ENCODE results near the gene FAM167B.
A peak's percentile ranks its signal among the peaks of the same experiment; 100 is the strongest.

FAM167B gene

DNA sequence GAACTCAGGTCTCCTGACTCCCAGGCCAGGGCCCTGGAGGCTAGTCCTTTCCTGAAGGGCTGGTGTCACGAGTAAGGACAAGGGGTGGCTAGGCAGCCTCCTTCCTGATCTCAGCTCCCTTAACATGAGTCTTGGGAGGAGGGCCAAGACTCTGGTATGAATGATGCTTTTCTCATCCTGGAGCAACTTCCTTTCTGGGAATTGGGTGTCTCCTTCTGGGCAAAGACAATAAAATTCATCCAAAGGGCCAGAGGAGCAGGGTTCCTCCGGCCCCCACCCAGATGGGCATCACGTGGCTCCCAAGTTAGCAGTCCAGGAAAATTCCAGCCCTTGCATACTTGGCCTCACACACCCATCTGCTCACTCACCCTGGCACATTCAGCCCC is at the start of gene FAM167B:
FAM167B (plus strand) TSS at position 335 of the 386 bp plus-strand sequence. CDS start 200 bp downstream, outside the sequence.
- H3K27me3 Mint-ChIP-seq = no peaks in the 10 kb centered on the region

DNA sequence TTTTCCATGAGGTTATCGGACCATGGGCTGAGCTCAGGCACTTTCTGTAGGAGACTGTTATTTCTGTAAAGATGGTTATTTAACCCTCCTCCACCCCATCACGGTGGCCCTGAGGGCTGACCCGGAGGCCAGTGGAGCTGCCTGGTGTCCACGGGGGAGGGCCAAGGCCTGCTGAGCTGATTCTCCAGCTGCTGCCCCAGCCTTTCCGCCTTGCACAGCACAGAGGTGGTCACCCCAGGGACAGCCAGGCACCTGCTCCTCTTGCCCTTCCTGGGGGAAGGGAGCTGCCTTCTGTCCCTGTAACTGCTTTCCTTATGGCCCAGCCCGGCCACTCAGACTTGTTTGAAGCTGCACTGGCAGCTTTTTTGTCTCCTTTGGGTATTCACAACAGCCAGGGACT is 49.2 kb upstream of the FAM167B start:
- Mint-ChIP-seq H3K27ac (no peak overlapping the region), H3K36me3 (peaks cover 60% of the 10 kb centered on the region), H3K9me3 (no peaks in the 10 kb centered on the region), H3K4me3 (no peak overlapping the region), H3K4me1 (peaks cover 83% of the 10 kb centered on the region), H3K27me3 (no peaks in the 10 kb centered on the region)
- CTCF ChIA-PET = interaction anchor here (1.0 kb wide), 1 partner anchor 18 kb away, joined by 4 read pairs; no protein-coding TSS in a partner anchor
- no peak for DNase-seq

More for the DNA sequence above, at the start of gene FAM167B:
- peaks cover 8% of the 10 kb centered on the region for H3K36me3 Mint-ChIP-seq
- H3K4me3 Mint-ChIP-seq = peak within 1 kb of the TSS; percentile 67
- peak within 1 kb of the TSS; percentile 96 for H3K27ac Mint-ChIP-seq
- no peaks in the 10 kb centered on the region for H3K9me3 Mint-ChIP-seq
- peaks cover 66% of the 10 kb centered on the region for H3K4me1 Mint-ChIP-seq
- no peak for DNase-seq
- CTCF ChIA-PET = interaction anchor here (1.2 to 4.2 kb wide), 3 partner anchors 12 to 31 kb away, joined by 4 to 16 read pairs (median 7); no protein-coding TSS in a partner anchor

DNA sequence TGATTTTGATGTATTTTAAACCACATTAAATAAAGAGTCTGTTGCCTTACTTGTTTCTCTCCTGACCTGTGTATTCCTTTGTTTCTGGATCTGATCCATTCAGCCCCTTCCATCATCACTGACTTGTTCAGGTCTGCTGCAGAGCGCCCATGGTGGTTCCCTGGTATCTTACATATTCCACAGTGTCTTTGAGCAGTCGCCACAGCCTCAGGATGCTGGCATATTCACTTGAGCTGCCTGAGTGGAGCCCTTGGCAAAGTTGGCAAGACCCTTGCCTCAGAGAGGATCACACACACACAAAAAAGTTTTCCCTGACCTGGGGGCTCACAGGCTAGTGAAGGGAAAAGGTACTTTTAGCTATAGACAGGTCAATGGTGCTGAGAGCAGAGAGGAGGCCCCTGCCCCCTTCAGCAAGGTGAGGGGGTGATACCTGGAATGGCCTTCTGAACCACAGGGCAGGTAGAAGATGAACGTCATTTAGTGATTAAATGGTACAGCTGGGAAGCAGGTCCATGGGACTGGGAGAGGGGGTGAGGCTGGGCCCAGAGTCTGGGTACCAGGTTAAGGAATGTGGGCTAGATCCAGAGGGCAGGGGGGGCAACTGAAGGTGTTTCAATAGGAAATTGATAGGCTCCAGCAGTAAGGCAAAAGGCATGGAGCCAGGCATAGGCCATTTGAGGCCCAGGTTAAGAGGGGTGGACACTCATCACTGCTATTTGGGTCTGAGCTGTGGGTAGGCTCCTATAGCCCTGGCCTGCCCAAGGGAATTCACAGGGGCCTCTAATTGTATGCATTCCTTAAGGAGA is 48.6 kb upstream of the FAM167B start:
- H3K27me3 Mint-ChIP-seq = no peaks in the 10 kb centered on the region
- H3K36me3 Mint-ChIP-seq = peaks cover 57% of the 10 kb centered on the region
- CTCF ChIA-PET = interaction anchor here (1.0 to 1.9 kb wide), 2 partner anchors 17 to 18 kb away, joined by 4 read pairs; no protein-coding TSS in a partner anchor
- H3K27ac Mint-ChIP-seq = no peak overlapping the region
- peaks cover 83% of the 10 kb centered on the region for H3K4me1 Mint-ChIP-seq
- no peaks in the 10 kb centered on the region for H3K9me3 Mint-ChIP-seq
- DNase-seq = no peak
- H3K4me3 Mint-ChIP-seq = peak overlapping the region; percentile 20

DNA sequence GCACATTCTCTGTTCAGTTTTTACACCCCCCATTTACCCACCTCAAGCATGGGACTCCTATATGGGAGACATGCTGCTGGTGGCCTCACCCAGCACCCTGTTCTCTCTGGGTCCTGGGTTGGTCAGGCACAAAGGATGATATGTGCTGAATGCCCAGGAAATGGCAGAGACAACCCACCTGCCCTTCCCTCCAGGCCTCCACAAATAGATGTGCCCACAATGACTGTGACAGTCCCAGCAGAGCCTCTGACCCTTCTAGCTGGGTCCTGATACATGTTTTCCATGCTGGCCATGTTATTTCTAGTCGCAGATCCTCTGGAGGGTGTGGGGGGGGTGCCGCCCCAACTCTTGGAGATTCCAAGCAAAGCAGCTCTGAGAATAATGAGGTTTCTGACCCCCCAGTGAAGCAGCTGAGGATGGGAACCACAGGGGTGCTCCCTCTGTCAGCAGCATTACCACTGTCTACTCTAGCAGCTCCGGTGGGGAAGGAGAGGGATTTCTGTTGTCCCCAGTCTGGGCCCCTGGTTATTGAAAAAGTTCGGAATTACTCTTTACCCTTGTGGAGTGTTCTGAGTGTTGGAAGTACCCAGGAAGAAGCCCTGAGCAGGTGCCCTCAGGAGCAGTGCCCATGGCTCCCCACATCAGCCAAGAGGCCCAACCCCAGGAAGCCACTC is 47.8 kb upstream of the FAM167B start:
- DNase-seq = no peak
- H3K4me1 Mint-ChIP-seq = peaks cover 85% of the 10 kb centered on the region
- no peaks in the 10 kb centered on the region for H3K9me3 Mint-ChIP-seq
- no peak overlapping the region for H3K4me3 Mint-ChIP-seq
- H3K27me3 Mint-ChIP-seq = no peaks in the 10 kb centered on the region
- H3K27ac Mint-ChIP-seq = no peak overlapping the region
- CTCF ChIA-PET = interaction anchor here (0.6 to 1.9 kb wide), 2 partner anchors 19 to 122 kb away, joined by 3 to 4 read pairs; no protein-coding TSS in a partner anchor
- peaks cover 59% of the 10 kb centered on the region for H3K36me3 Mint-ChIP-seq

DNA sequence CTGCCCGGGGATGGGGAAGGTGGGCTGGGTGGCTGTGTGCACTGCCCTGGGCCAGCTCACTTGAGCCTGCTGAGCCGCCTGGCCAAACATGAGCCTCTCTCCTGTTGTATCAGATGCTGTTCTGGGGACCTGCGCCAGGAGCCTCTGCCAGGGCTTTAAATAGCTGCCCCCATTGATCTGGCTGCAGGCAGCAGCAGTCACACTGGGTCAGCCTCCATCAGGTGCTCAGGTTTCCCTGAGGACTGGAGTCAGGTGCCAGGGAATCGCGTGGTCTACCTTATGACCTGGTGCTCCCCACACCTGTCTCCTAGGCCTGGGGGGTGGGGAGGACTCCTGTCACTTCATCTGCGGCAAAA is 47.3 kb upstream of the FAM167B start:
- H3K4me1 Mint-ChIP-seq = peaks cover 85% of the 10 kb centered on the region
- DNase-seq = no peak
- peaks cover 57% of the 10 kb centered on the region for H3K36me3 Mint-ChIP-seq
- H3K27ac Mint-ChIP-seq = peak overlapping the region; percentile 88
- CTCF ChIA-PET = interaction anchor here (0.6 to 1.9 kb wide), 2 partner anchors 19 to 122 kb away, joined by 3 to 4 read pairs; no protein-coding TSS in a partner anchor
- no peaks in the 10 kb centered on the region for H3K27me3 Mint-ChIP-seq
- H3K9me3 Mint-ChIP-seq = no peaks in the 10 kb centered on the region
- H3K4me3 Mint-ChIP-seq = peak overlapping the region; percentile 84

DNA sequence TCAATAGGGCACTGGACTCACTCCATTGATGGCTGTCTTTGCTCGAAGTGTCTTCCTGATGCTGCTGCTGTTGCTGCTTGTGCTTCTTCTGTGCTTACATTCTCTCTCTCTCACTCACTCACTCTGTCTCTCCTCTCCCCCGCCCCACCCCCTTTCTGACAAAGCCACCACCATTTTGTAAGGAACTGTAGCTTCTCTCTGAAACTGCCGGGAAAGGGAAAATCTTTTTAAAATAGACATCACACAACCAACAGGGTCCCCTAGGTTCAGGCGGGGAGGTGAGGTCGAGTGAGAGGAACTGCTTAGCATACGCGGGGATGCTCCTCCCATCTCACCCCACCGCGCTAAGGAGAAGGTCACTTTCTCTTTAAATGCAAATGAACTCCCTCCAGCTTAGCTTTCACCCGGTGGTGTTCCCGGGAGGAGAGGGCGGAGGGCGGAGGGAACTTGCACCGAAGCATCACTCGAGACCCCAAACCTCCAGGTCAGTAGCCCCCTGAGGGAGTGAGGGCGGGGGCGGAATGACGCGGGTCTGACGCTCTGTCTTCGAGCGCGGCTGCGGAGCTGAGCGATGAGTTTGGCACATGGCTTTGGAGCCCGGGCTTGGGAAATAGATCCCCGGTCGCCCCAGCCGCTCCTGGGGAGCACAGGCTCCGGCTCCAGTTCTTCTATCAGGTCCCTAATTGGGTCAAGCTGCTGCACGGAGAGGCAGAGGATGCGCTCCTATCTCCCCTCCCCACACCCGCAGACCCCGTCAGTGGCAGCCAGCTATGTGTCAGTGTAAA is 46.6 kb upstream of the FAM167B start, which contains the start of gene CCDC28B:
CCDC28B (plus strand) TSS at position 370 of the 785 bp plus-strand sequence. CDS start 1,341 bp downstream, outside the sequence.
- Mint-ChIP-seq H3K27ac (peak within 1 kb of the TSS; percentile 95), H3K4me3 (peak within 1 kb of the TSS; percentile 84), H3K27me3 (no peaks in the 10 kb centered on the region), H3K4me1 (peaks cover 81% of the 10 kb centered on the region), H3K9me3 (no peaks in the 10 kb centered on the region), H3K36me3 (peaks cover 51% of the 10 kb centered on the region)
- peak; percentile 73 for DNase-seq
- CTCF ChIA-PET = interaction anchor here (1.5 to 2.0 kb wide), 3 partner anchors 15 to 92 kb away, joined by 4 to 10 read pairs (median 7); partner anchors contain the start of gene KPNA6

DNA sequence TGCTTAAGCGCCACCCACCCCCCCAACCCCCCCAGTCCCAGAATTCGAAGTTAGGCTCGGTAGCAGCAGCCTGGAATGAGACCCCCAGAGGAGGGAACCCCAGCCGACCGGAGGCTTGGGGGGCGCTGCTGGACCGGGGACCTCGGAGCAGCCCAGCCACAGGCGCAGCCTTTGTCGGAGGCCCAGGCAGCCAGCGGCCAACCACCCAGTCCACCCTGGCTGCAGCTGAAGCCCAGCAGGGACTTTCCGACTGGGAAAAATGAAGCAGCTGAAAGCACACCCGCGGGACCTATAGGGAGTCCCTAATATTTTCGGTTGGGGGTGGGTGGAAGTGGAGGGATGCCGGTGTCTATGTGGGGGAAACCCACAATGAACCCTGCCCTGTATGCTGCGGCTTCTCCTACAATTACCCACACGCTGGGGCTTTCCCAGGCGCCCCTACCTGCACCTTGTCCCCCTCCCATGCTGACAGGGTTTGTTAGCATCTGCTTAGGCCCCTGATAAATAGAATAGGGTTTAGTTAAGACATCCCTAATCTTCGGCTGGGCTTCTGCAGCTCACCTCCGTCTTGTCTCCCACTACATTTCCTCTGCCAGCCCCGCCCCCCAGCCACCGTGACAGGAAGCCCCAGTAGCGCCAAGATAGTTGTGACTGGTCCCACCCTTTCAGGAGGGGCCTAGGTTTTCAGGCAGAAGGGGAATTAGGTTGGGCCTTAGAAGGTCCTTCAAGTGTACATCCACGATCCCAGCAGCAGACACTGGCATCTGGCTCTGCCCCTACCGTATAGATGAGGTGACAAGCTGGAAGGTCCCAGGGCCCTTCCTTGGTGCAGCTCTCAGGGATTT is 45.8 kb upstream of the FAM167B start:
- peak; percentile 91 for DNase-seq
- Mint-ChIP-seq H3K9me3 (no peaks in the 10 kb centered on the region), H3K27ac (peak overlapping the region; percentile 95), H3K36me3 (peaks cover 45% of the 10 kb centered on the region), H3K4me3 (peak overlapping the region; percentile 84), H3K4me1 (peaks cover 81% of the 10 kb centered on the region), H3K27me3 (no peaks in the 10 kb centered on the region)
- CTCF ChIA-PET = interaction anchor here (1.5 to 2.0 kb wide), 2 partner anchors 14 to 93 kb away, joined by 7 to 10 read pairs; partner anchors contain the start of gene KPNA6

DNA sequence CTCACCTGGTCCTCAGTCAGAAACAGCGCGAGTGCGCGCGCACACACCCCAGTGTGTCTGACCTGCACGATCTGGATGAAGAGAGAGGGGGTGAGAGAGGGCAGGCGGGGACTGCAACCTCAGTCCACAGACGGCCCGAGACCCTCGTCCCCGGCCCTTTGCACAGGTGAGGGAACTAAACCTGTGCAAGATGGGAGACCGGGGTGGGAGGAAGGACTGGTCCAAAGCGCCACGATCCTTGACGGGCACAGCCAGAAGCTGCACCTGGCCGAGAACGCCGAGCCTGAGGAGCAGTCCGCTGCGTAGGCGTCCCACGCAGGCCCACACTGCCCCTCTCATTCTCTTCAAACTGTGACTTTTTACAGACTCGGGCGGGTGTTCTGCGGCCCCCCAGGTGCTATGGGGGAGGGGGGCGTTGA is 42.1 kb upstream of the FAM167B start:
- Mint-ChIP-seq H3K4me1 (peaks cover 56% of the 10 kb centered on the region), H3K9me3 (no peaks in the 10 kb centered on the region), H3K27me3 (no peaks in the 10 kb centered on the region), H3K4me3 (peak overlapping the region; percentile 85), H3K27ac (no peak overlapping the region), H3K36me3 (peaks cover 25% of the 10 kb centered on the region)
- CTCF ChIA-PET = interaction anchor here (3.7 kb wide), 1 partner anchor 11 kb away, joined by 35 read pairs; no protein-coding TSS in a partner anchor
- DNase-seq = no peak

DNA sequence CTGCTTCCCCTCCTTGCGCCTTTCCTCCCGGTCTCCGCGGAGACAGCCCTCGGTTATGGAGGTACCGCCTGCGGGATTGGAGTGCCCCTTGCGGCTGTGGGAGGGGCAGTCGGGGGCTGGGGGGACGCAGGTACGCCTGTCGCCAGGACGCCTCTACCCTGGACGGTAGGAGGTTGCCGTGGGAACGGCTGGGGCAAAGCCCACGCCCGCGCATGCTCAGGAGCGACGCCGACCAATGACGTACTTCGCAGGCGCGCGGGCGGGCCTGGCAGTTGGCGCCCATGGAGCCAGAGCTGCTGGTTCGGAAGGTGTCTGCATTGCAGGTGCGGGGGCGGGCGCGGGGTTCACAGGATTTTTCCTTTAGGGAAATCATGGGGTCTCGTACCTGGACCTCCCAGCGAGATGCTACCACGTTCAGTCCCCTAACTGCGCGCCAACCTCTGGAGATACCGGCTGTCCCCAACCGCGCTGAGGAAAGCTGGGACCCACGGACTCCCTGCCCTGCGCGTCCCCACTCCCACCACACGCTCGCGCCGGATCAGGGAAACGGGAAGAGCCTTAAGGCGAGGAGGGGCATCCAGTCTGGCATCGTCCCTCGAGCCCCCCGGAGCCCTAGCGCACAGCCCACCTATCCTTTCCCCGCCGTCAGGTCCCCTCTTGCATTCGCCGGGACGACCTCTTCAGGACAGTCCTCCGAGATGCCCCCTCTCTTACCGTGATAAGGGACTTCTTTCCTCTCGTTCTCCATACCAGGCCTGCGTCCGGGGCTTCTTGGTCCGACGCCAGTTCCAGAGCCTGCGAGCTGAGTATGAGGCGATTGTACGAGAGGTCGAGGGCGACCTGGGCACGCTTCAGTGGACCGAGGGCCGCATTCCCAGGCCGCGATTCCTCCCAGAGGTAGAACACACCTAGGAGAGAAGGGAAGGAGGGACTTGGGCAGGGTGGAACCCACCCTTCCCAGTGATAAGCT is 41.3 kb upstream of the FAM167B start, which contains the start of gene IQCC:
IQCC (plus strand) TSS at position 271 of the 970 bp plus-strand sequence; CDS start at position 282, 11 bp downstream.
- H3K27me3 Mint-ChIP-seq = no peaks in the 10 kb centered on the region
- H3K4me1 Mint-ChIP-seq = peaks cover 50% of the 10 kb centered on the region
- DNase-seq = peak; percentile 90
- peak within 1 kb of the TSS; percentile 85 for H3K4me3 Mint-ChIP-seq
- peak within 1 kb of the TSS; percentile 82 for H3K27ac Mint-ChIP-seq
- peaks cover 25% of the 10 kb centered on the region for H3K36me3 Mint-ChIP-seq
- no peaks in the 10 kb centered on the region for H3K9me3 Mint-ChIP-seq
- CTCF ChIA-PET = interaction anchor here (0.8 to 3.7 kb wide), 3 partner anchors 10 to 18 kb away, joined by 3 to 35 read pairs (median 3); no protein-coding TSS in a partner anchor

DNA sequence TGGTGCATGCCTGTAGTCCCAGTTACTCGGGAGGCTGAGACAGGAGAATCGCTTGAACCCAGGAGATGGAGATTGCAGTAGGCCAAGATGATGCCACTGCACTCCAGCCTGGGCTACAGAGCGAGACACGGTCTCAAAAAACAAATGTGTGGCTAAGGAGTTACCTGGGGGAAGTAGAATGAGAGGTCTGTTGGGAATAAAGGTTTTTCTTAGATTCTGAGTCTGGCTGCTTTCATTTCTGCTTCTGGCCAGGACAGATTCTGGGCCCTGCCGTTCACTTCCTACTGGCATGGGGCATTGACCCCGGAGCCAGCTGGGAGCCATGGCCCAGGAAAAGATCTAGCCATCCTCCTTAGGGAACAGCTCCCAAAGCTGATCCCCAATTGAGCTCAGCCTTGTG is 38.6 kb upstream of the FAM167B start:
- Mint-ChIP-seq H3K4me1 (peaks cover 31% of the 10 kb centered on the region), H3K27ac (no peak overlapping the region), H3K36me3 (peaks cover 15% of the 10 kb centered on the region), H3K4me3 (no peak overlapping the region), H3K9me3 (no peaks in the 10 kb centered on the region), H3K27me3 (no peaks in the 10 kb centered on the region)
- CTCF ChIA-PET = interaction anchor here (0.9 to 3.7 kb wide), 2 partner anchors 7 to 186 kb away, joined by 3 to 35 read pairs; partner anchors contain the start of gene BSDC1
- no peak for DNase-seq

DNA sequence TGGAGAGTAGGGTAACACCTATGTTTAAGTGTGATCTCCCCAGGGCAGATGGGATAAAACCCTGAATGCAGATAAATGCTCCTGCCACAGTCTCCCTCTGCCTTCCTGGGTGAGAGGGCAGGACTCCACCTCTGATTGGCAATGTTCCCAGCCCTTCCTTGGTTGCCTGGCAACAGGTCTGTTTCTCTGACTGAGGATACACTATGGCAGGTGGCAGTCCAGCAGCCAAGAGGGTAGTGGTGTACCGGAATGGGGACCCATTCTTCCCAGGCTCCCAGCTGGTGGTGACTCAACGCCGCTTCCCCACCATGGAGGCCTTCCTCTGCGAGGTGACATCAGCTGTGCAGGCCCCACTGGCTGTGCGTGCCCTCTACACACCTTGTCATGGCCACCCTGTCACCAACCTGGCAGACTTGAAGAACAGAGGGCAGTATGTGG is 38.1 kb upstream of the FAM167B start, which contains the start of gene DCDC2B:
DCDC2B (plus strand) TSS at position 199 of the 438 bp plus-strand sequence; CDS start at position 204, 5 bp downstream.
- Mint-ChIP-seq H3K36me3 (peaks cover 11% of the 10 kb centered on the region), H3K4me3 (no peak within 1 kb of the TSS), H3K9me3 (no peaks in the 10 kb centered on the region), H3K27ac (peak within 1 kb of the TSS; percentile 12), H3K4me1 (peaks cover 26% of the 10 kb centered on the region), H3K27me3 (no peaks in the 10 kb centered on the region)
- DNase-seq = no peak
- CTCF ChIA-PET = interaction anchor here (0.9 kb wide), 1 partner anchor 185 kb away, joined by 3 read pairs; the partner anchor contains the start of gene BSDC1

Data from activated naive CD4-positive, alpha-beta T cell treated with anti-CD3 and anti-CD28 coated beads, Interleukin-2, amount 10 ng/mL, durations not matched to agents 7 days and 5 days (primary cell).